ENCODE results near the gene PRG2.

DNA sequence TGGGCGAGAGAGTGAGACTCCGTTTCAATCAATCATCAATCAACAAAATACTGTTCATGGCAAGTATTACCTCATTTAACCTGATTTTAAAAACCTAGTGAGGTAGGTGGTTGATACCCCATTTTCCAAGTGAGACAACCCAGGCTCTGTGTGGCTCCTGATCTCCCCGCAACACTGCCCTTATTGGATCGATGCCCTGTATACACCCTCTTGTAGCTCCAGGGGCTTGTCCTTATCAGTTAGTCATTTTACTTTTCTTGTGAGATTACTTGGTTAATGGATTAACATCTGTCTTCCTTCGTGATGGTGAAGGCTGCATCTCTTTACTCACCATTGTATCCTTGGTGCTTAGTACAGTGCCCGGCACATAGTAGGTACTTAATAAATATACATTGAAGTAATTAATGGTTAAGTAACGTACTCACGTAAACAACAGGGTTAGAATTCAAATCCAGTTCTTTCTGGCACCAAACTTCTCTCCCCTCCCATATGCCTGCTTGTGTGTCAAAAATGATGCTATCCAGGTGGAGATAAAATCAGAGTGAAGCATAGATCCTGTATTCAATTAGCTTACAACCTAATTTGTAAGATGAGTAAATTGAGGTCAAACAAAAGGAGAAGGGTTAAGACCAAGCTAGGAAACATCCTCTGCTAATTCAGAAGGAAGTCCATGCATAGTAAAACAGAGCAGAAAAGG, 1.8 kb upstream of the PRG2 start:
- TF ChIP-seq, protein P1, sequence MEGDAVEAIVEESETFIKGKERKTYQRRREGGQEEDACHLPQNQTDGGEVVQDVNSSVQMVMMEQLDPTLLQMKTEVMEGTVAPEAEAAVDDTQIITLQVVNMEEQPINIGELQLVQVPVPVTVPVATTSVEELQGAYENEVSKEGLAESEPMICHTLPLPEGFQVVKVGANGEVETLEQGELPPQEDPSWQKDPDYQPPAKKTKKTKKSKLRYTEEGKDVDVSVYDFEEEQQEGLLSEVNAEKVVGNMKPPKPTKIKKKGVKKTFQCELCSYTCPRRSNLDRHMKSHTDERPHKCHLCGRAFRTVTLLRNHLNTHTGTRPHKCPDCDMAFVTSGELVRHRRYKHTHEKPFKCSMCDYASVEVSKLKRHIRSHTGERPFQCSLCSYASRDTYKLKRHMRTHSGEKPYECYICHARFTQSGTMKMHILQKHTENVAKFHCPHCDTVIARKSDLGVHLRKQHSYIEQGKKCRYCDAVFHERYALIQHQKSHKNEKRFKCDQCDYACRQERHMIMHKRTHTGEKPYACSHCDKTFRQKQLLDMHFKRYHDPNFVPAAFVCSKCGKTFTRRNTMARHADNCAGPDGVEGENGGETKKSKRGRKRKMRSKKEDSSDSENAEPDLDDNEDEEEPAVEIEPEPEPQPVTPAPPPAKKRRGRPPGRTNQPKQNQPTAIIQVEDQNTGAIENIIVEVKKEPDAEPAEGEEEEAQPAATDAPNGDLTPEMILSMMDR (IDR thresholded peaks at IDR 0.05): no peak
- TF ChIP-seq POLR2A (IDR thresholded peaks at IDR 0.05; ENCODE audit: low read depth): no peak
- TF ChIP-seq POLR2AphosphoS5 (IDR thresholded peaks at IDR 0.05): no peak
